GM13976 (cell line): Measurements from ENCODE around the gene SMAD7.

ENCODE experiments used
- DNase-seq: peaks from one replicate; pipeline ENCODE4 v3.0.0; 2012; ENCODE audit warnings: low spot score
- in situ Hi-C: fragments of 300-500 bp; cut with MboI; formaldehyde crosslinking; loops from one replicate; pipeline ENCODE4 v1.12.0; 2022; ENCODE audit warnings: low sequenced_read_pairs, mixed read lengths, inconsistent platforms; ENCODE audit not compliant: unreplicated experiment
- TF ChIP-seq, protein P1 (sequence below): IDR thresholded peaks from 2 replicates; pipeline ENCODE4 v1.5.1; 2012; ENCODE audit warnings: borderline replicate concordance, mild to moderate bottlenecking; ENCODE audit not compliant: insufficient read depth; ENCODE audit errors: extremely low read depth, missing control alignments, control extremely low read depth

The SMAD7 gene

DNA sequence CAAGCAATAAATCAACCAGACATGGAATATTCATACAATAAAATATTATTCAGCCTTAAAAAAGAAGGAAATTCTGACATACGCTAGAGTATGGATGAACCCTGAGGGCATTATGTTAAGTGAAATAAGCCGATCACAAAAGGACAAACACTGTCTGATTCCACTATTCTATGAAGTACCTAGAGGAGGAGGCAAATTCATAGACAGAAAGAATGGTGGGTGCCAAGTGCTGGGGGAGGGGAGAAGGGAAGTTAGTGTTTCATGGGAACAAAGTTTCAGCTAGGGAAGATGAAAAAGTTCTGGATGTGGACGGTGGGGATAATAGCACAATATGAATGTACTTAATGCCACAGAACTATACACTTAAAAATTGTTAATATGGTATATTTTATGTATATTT lies 19.8 kb downstream of the SMAD7 start:
- TF ChIP-seq, protein P1, sequence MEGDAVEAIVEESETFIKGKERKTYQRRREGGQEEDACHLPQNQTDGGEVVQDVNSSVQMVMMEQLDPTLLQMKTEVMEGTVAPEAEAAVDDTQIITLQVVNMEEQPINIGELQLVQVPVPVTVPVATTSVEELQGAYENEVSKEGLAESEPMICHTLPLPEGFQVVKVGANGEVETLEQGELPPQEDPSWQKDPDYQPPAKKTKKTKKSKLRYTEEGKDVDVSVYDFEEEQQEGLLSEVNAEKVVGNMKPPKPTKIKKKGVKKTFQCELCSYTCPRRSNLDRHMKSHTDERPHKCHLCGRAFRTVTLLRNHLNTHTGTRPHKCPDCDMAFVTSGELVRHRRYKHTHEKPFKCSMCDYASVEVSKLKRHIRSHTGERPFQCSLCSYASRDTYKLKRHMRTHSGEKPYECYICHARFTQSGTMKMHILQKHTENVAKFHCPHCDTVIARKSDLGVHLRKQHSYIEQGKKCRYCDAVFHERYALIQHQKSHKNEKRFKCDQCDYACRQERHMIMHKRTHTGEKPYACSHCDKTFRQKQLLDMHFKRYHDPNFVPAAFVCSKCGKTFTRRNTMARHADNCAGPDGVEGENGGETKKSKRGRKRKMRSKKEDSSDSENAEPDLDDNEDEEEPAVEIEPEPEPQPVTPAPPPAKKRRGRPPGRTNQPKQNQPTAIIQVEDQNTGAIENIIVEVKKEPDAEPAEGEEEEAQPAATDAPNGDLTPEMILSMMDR = no peak
- no peak for DNase-seq
- in situ Hi-C loops = no loop called here

DNA sequence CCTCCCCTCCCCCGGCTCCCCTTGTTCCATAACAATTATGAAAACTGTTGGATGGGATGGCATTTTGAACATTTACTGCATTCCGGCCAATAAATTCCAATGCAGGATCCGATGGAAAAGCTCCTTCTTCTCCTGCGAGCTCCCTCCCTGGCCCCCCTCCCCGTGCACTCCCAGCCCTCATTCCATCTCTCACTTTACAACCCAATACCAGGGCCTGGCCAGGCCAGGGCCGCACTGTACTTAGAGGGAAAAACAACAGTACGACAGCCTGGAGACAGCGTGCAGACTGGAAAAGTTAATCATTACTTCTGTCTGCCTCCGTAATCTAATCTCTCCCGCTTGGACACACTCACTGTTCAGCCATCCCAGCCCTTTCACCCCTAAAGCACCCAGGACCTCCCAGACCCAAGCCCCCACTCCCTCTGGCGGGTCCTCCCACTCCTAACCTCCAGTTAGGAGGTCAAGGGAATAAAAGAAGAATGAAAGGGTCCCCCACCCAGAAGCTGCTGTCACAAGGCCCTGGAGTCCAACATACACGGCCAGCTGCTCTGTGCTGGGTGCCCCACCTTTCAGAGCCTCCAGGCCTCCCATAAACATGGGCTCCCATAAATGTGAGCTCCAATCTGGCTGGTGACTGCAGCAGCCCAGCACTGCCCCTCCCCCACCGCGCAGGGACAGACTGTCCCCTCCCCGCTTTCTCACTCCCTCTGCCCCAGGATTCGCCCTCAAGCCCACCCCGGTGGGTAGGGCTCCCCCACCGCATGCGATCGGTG lies 20.6 kb downstream of the SMAD7 start:
- TF ChIP-seq, protein P1 = no peak
- no peak for DNase-seq
- in situ Hi-C loops = no loop called here

- in situ Hi-C loops = no loop called here
- TF ChIP-seq, protein P1 = no peak
- no peak for DNase-seq
Observed at GRCh38 chr18:48929212-48929612, 21.6 kb downstream of the SMAD7 start.

DNA sequence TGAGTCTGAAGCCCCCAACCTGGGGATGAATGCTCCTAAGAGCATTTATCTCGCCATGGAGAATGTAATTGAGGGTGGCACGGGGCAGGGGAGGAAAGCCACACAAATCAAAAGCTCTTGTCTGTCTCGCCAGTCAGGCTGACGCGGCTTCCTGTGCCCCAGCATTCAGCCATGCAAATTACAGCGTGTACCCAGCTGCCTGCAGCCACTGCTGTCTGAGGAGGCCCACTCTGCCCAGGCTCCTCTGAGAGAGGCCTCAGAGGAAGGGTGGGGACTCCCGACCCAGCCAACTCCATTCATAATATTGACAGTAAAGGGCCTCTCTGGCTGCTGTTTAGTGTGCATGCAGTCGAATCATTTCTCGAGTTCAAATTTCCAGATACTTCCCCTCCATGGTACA lies 22.0 kb downstream of the SMAD7 start:
- TF ChIP-seq, protein P1 = no peak
- in situ Hi-C loops = no loop called here
- no peak for DNase-seq

DNA sequence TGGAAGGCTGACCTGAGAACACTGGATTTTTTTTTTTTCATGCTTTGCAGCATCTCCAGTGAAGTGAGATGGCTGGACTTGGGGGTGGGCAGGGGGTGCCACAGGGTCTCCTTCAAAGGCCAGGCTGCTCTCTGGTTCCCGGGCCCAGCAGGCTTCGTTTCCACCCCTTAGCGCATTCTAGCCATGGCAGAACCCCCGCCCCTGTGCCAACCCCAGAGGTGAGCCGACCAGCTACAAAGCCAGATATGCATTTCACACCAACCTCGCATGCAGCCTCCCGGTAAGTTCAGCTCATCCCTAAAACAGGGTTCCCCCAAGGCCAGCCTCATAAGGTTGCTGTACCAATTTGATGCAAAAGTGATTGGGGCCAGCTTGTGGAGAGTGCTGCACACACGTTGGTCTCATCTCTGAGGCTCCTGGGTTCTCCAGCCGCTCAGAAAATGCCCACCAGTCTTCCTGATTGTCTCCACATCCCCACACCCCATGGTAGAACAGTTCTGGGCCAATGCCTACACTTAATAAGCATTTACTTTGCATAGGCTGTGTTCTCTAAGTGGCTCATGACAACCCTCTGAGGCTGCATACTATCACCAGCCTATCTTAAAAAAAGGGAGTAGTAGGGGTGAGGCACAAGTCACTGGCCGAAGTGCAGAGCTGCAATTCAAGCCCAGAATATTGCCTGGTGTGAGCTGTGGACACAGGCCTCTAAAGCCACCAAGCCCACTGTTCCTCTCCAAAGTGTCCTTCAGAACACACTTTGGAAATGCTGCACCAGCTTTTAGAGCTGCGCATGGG lies 23.3 kb downstream of the SMAD7 start:
- TF ChIP-seq, protein P1 = no peak
- in situ Hi-C loops = no loop called here
- no peak for DNase-seq

DNA sequence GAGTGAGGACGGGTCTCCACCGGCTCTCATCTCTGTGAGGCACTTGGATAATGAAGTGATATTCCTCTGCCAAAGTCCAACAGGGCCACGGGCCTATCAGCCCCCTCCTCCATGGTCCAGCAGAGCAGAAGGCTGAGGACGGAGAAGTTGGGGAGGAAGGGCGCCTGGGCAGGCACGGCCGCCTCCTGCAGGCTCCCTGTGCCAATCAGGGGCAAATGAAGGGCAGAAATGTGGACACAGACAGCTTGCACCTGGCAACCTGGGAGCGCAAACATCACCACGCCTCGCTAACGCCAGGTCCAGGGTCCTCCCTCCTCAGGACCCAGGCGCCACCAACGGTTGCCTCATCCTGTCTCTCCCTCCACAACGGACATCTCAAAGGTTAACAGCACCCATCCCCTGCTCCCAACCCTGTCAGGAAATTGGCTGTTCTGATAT lies 24.3 kb downstream of the SMAD7 start:
- in situ Hi-C loops = no loop called here

More for the DNA sequence above, 24.3 kb downstream of the SMAD7 start:
- TF ChIP-seq, protein P1 = no peak
- DNase-seq = no peak
